Ovary (tissue), 10 donors: Measurements from ENCODE around the gene ARHGAP19. TPM values are rescaled to one million over a fixed set of nuclear protein-coding genes. Genes with fewer than 3 reads are reported as not detected.
A peak's percentile ranks its signal among the peaks of the same experiment; 100 is the strongest.

Experiments used
- DNase-seq, 5 donors: peaks; one replicate each; pipeline ENCODE4 v3.0.0-alpha.2; 2019 to 2020
- H3K27ac ChIP-seq, 2 donors: fragments of 200-600 bp; one replicate each; pipeline versions ENCODE4 v1.5.1 to v1.8.0; 2019 to 2022
- H3K27me3 ChIP-seq: fragments of 200-600 bp; one replicate; pipeline ENCODE4 v1.8.0; 2022
- H3K36me3 ChIP-seq: fragments of 200-600 bp; sonication (generic); one replicate; pipeline ENCODE4 v1.5.1; 2019
- H3K4me1 ChIP-seq: one replicate; pipeline ENCODE4 v1.8.1; 2013; ENCODE audit warnings: mild to moderate bottlenecking, moderate library complexity; ENCODE audit not compliant: insufficient read depth
- H3K4me3 ChIP-seq: fragments of 200-600 bp; sonication (generic); one replicate; pipeline ENCODE4 v1.5.1; 2017
- H3K9me3 ChIP-seq, 2 donors: fragments of 200-600 bp in 1 of 2; sonication (generic) in 1 of 2; one replicate each; pipeline versions ENCODE4 v1.5.1 to v1.8.1; 2013 to 2019; ENCODE audit warnings: mild to moderate bottlenecking in 1 of 2, moderate library complexity in 1 of 2
- EP300 ChIP-seq: sonication (generic); formaldehyde crosslinking; IDR thresholded peaks from one replicate; pipeline ENCODE4 v1.6.1; 2017; ENCODE audit warnings: antibody characterized with exemption
- POLR2A ChIP-seq: fragments of 450-650 bp; IDR thresholded peaks from one replicate; pipeline ENCODE4 v1.6.1; 2017; ENCODE audit warnings: antibody characterized with exemption, mild to moderate bottlenecking, moderate library complexity
- WGBS, 3 donors: extraction: QIAGEN DNeasy Blood & Tissue Kit in 1 of 3; methylation state at CpG; one replicate each; pipeline versions ENCODE4 v1.1.5 to v1.1.7; 2013 to 2017; 5-methylcytosine and 5-hydroxymethylcytosine counted together
- intact Hi-C, 4 donors: fragments of 100-400 bp; cut with DNase I; formaldehyde crosslinking; loops; one replicate each; pipeline versions ENCODE4 v1.11.0 to v1.15.1; 2022 to 2023
- long read RNA-seq, 3 donors: library from polyadenylated mRNA in 2 of 3; unstranded in 2 of 3; transcript quantifications; one replicate each; pipeline ENCODE4 v2.0.0 and lab custom pipeline, GENCODE V29; 2021 to 2026
- polyA plus RNA-seq, 2 donors: library from polyadenylated mRNA; stranded (reverse); fragments of 200-250 nt in 1 of 2; fragments of 350-450 nt in 1 of 2; fragmentation: Illumina TruSeq in 1 of 2; extraction: RNeasy Lipid Tissue Mini Kit (QIAGEN cat#74804) in 1 of 2; gene quantifications; one replicate each; pipeline ENCODE4 v1.2.3, GENCODE V29; 2013 to 2014
- total RNA-seq, 7 donors: library from RNA; depleted of rRNA in 2 of 7; stranded (reverse); fragments of >200 nt in 2 of 7; fragmentation: NEBNext Ultra II Directional in 3 of 7; extraction: Animal tissue kit (Norgen Biotek cat#: 25700) in 3 of 7; gene quantifications; one replicate each; pipeline versions ENCODE4 v1.1.0 to v1.2.4, GENCODE V29; 2016 to 2023
- TF ChIP-seq, protein P1 (sequence below), 3 donors: fragments of 450-650 bp in 2 of 3; fragments of 200-600 bp in 1 of 3; IDR thresholded peaks; one replicate each; pipeline versions ENCODE4 v1.5.1 to v1.8.0; 2016 to 2022; ENCODE audit warnings: antibody characterized with exemption in 3 of 3, mild to moderate bottlenecking in 1 of 3
- donor health status: DM: no; HTN: no; CAD: no; lungs with moderate emphysema.
- donor health status: DM: no; HTN: no; CAD: no.
- donor health status: Bipolar disorder and iron deficiency.
- donor health status: DM: yes; HTN: yes; CAD: no.
- donor health status: DM: no; HTN: no; CAD: no.
- donor health status: DM: yes; HTN: yes; CAD: no.

ARHGAP19 gene, protein sequence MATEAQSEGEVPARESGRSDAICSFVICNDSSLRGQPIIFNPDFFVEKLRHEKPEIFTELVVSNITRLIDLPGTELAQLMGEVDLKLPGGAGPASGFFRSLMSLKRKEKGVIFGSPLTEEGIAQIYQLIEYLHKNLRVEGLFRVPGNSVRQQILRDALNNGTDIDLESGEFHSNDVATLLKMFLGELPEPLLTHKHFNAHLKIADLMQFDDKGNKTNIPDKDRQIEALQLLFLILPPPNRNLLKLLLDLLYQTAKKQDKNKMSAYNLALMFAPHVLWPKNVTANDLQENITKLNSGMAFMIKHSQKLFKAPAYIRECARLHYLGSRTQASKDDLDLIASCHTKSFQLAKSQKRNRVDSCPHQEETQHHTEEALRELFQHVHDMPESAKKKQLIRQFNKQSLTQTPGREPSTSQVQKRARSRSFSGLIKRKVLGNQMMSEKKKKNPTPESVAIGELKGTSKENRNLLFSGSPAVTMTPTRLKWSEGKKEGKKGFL
- total RNA-seq (10 to 100 TPM in 6 of 7 donors, 1 to 10 TPM in 1; 7.7 to 18.1 (median 13.5) TPM), polyA plus RNA-seq (10 to 100 TPM in 1 of 2 donors, 1 to 10 TPM in 1; 6.7 to 14.1 TPM)
- long read RNA-seq, donor 1, partial matches to known transcripts = 1 of 7 reads
- long read RNA-seq, donor 1, other reads (novel, unspliced or antisense) = 6 of 7 reads
- long read RNA-seq, donor 2, full-length matches to known transcripts = 5 of 5 reads
- long read RNA-seq, donor 2, partial matches to known transcripts = 0 of 5 reads
- long read RNA-seq, donor 2, other reads (novel, unspliced or antisense) = 0 of 5 reads
- long read RNA-seq, donor 3, full-length matches to known transcripts = 16 of 23 reads
- long read RNA-seq, donor 3, partial matches to known transcripts = 1 of 23 reads
- long read RNA-seq, donor 3, other reads (novel, unspliced or antisense) = 6 of 23 reads

DNA sequence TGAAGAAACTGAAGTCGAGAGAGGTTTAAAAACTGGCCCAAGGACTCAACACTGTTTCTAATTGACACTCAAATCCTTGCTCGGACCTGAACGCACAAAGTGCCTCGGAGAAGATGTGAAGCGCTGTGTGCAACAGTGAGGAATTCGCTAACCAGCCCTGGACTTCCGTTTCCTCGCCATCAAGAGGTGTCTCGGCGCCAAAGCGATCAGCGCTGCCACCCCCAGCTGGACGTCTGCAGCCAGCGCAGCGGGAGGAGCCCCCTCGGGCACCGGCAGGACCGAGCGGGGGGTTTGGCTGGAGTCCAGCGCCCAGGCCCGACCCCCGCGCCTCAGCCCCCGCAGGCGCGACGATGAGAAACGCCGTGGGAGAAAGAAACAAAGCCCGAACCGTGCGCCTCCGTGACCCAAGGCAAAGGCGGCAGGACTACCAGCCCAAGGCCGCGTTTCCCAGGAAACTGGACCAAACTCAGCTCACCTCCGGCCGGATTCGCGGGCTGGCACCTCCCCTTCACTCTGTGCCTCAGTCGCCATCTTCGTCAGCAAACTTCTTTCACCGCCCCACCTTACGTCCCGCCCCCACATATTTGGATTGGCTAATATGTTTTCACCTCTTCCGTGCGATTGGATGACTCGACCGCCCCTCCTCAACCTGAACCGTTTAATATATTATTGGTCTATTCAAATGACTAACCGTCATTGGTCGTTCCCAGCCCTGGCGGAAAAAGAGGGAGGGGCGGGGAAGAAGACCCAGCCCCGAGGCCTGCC is at the start of gene ARHGAP19:
TSS of gene ARHGAP19 (minus strand) at position 541 of the 765 bp plus-strand sequence. CDS start at position 531, 10 bp downstream.
- Histone ChIP-seq H3K36me3 (no peaks in the 10 kb centered on the region), H3K27me3 (no peaks in the 10 kb centered on the region), H3K4me1 (no peaks in the 10 kb centered on the region), H3K9me3 (no peaks in the 10 kb centered on the region), H3K27ac (peak within 1 kb of the TSS; percentile 79 to 92), H3K4me3 (peak within 1 kb of the TSS; percentile 97)
- WGBS, 3 donors = 0 to 1% (median 0%) methylated on average over 53 to 55 of the region's 55 CpGs
- TF ChIP-seq, protein P1, sequence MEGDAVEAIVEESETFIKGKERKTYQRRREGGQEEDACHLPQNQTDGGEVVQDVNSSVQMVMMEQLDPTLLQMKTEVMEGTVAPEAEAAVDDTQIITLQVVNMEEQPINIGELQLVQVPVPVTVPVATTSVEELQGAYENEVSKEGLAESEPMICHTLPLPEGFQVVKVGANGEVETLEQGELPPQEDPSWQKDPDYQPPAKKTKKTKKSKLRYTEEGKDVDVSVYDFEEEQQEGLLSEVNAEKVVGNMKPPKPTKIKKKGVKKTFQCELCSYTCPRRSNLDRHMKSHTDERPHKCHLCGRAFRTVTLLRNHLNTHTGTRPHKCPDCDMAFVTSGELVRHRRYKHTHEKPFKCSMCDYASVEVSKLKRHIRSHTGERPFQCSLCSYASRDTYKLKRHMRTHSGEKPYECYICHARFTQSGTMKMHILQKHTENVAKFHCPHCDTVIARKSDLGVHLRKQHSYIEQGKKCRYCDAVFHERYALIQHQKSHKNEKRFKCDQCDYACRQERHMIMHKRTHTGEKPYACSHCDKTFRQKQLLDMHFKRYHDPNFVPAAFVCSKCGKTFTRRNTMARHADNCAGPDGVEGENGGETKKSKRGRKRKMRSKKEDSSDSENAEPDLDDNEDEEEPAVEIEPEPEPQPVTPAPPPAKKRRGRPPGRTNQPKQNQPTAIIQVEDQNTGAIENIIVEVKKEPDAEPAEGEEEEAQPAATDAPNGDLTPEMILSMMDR (IDR thresholded peaks at IDR 0.05) = no peak
- TF ChIP-seq EP300 = peak; percentile 55
- peak; percentile 51 for TF ChIP-seq POLR2A
- intact Hi-C loops = no loop called here
- peak; percentile 92 to 97 (median 93) for DNase-seq

DNA sequence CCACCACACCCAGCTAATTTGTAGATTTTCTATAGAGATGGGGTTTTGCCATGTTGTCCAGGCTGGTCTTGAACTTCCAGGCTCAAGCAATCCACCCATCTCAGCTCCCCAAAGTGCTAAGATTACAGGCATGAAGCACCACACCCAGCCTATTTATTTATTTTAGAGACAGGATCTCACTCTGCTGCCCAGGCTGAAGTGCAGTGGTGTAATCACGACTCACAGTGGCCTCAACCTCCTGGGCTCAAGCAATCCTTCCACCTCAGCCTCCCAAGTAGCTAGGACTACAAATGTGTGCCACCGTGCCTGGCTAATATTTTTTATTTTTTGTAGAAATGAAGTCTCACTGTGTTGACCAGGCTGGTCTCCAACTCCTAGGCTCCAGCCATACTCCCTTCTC is 49.0 kb upstream of the ARHGAP19 start:
- Histone ChIP-seq H3K4me1 (no peaks in the 10 kb centered on the region), H3K27me3 (no peaks in the 10 kb centered on the region), H3K36me3 (no peaks in the 10 kb centered on the region), H3K27ac (no peak overlapping the region), H3K4me3 (no peak overlapping the region), H3K9me3 (no peaks in the 10 kb centered on the region)
- DNase-seq = no peak
- intact Hi-C loops = no loop called here
- TF ChIP-seq, protein P1 (IDR thresholded peaks at IDR 0.05) = no peak
- TF ChIP-seq EP300 (no peak), POLR2A (no peak)
- 54 to 74% (median 71%) methylated on average over 2 of the region's 2 CpGs for WGBS, 3 donors

DNA sequence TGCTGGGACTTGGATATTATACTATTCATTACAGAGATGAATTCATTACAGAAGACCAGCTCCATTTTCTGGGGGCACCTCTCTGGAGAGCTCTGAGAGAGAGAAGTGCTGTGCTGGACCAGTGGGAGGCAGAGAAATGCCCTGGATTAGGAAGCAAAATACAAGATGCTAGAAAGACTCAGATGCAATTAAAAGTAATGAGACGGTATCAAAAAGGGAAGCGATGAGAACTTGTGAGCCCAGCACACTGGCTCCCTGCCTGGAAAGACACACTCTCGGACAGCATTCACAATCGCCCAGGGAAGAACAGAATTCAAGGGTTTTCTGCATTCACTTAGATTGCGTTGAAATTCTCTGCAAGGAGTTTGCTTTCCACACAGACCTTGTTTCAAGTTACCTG is 45.6 kb upstream of the ARHGAP19 start:
- intact Hi-C loops = loop anchor here in 1 of 4 donors (10.0 kb wide), 1 partner anchor 53 kb away; no protein-coding TSS in a partner anchor
- no peaks in the 10 kb centered on the region for H3K9me3 ChIP-seq

More for the DNA sequence above, 45.6 kb upstream of the ARHGAP19 start:
- Histone ChIP-seq H3K4me1 (no peaks in the 10 kb centered on the region), H3K27ac (no peak overlapping the region), H3K36me3 (no peaks in the 10 kb centered on the region), H3K27me3 (no peaks in the 10 kb centered on the region), H3K4me3 (no peak overlapping the region)
- 16 to 20% (median 19%) methylated on average over 5 of the region's 5 CpGs for WGBS, 3 donors
- no peak for DNase-seq
- TF ChIP-seq POLR2A = no peak
- TF ChIP-seq EP300 = no peak
- TF ChIP-seq, protein P1 (IDR thresholded peaks at IDR 0.05) = no peak
